ENCODE data around the gene CPA5.
"Not testable (repeated sequence)": the region's sequence is repeated elsewhere in the genome, so short reads cannot be mapped to it uniquely, and the experiment has no call there.

CPA5 gene, protein sequence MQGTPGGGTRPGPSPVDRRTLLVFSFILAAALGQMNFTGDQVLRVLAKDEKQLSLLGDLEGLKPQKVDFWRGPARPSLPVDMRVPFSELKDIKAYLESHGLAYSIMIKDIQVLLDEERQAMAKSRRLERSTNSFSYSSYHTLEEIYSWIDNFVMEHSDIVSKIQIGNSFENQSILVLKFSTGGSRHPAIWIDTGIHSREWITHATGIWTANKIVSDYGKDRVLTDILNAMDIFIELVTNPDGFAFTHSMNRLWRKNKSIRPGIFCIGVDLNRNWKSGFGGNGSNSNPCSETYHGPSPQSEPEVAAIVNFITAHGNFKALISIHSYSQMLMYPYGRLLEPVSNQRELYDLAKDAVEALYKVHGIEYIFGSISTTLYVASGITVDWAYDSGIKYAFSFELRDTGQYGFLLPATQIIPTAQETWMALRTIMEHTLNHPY

DNA sequence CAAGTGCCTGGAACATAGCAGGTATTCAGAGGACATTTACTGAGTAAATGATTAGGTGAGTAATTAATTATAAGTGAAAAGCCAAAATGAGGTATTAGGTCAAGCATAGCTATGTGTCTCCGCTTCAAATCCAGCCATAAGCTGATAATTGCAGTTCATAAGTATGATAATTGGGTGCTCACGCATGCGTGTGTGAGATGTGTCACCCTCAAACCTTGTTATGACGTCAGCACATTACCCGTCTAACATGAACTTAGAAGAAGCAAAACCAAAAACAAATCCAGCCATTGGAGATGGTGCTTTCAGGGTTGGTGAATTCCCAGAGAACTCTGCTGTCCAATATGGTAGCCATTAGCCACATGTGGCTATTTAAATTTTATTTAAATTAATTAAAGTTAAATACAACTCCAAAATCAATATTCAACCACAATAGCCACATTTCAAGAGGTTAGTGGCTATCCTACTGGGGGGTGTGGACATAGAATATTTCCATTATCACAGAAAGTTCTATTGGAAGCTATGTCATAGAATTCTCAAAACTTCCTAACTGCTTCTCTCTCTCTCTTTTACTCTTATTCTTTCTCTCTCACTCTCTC is at the start of gene CPA5:
Gene CPA5 (plus strand): TSS at position 546 of the 596 bp plus-strand sequence. CDS start 1,670 bp downstream, outside the sequence.
- no peak for DNase-seq

DNA sequence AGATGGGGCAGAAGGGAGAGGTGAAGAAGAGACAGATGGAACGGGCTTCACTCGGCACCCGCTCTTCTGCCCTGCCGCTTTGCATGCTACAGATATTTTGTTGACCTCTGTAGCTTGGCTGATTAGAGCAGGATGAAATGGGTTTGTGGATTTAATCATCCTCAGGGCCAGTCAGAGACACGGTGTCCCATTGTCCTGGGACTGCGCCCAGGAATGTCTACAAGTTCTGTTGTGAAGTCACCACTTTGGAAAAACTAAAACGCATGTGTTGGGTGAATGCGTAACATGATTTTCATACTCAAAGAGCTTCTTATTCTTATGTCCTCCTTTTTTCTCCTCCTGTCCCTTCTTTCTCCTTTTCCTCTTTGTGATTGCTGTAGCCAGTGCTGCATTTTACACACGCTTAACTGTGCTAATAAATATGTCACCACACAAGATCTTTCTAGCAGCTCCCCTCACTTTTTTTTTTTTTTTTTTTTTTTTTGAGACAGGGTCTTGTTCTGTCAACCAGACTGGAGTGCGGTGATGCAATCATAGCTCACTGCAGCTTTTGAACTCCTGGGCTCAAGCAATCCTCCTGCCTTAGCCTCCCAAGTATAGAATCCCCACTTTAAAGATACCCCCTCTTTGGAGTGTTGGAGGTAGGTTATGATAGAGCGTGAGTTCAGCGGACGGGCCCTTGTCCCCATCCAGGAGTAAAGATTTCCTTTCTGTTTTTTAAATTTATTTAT is 48.2 kb upstream of the CPA5 start:
- DNase-seq, result no peak

DNA sequence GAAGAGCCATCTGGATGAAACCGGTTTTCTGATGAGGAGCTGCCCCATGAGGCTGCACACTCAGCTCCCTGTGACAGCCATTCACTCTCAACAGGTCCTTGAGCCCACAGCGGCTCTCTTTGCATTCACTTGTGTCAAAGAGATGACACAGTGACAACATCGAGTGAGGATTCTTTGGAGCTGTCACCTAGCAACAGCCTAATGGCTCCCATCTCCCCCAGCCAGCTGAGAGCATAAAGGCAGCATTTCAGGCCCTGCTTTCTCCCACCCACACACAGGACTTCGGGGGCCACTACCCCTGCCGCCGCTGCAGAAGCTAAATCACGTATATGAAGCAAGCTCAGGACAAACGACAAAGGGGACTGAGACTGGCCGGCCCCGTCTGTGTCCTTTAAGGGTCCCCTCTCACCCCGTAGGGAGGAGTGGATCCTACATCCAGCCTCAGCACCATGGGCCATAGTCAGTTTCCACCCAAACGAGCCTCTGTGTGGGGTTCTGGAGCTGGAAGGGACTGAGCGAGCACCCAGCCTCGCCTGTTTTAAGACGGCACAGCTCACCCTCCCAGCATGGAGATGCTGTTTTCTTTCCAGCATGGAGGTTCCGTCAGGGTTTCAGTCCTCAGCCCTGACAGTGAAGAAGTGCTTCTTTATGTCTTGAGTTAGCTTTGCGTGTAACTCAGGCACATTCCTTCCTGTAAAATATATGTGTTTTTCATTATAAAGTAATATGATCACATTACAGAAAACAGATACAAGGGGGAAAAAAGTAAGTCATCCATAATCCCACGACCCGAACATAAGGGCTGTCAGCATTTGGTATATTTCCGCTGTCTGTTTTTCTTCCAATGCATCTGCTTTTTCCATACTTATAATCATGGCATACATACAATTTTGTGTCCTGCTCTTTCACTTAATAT is 46.7 kb upstream of the CPA5 start:
- no peak for DNase-seq

DNA sequence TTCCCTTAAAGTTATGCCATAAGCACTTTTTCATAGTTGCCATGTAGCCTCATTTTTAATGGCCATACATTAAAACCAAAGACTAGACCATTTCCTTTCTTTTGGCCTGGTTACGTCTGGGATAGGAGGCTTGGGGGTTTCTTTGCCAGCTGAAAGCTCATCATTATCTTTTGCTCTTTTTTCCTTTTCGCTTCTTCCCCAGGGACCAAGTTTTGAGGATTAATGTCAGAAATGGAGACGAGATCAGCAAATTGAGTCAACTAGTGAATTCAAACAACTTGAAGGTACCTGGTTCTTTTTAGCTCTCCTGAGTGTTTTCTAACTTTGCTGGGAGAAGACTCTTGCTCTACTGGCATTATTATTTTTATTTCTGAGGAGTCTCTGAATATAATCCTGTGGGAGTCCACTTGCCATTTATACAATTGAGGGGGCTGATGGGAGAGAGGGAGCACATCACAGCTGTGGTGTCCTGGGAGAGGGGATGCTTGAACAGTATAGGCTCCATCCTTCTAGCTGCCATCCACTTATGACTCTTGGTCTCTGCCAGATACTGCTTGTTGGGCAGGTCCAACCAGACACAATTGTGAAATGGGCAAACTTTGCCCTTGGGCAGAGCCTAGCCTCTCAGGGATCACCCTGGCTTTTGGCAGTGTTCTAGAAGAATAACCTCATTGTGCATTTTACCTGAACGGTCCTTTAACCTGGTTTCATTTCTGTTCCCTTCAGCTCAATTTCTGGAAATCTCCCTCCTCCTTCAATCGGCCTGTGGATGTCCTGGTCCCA is 45.9 kb upstream of the CPA5 start:
- no peak for DNase-seq

DNA sequence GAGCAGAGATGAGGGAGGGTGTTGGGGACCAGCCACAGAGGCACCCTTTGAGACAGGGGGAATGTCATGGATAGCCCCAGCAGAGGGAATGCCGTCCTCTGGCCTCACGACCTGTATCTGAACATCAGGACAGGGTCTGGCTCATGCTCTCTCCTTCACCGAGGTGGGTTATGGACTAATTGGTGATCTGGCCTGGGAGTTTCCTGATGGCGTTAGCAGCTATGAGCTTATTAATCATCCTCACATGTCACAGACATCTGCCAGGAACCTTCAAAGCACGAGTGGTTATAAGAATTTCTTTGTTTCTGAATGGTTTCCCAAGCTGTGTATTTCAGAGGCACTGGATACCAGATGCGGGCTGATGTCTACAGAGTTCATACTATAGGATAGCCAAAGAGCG is 44.8 kb upstream of the CPA5 start:
- no peak for DNase-seq

DNA sequence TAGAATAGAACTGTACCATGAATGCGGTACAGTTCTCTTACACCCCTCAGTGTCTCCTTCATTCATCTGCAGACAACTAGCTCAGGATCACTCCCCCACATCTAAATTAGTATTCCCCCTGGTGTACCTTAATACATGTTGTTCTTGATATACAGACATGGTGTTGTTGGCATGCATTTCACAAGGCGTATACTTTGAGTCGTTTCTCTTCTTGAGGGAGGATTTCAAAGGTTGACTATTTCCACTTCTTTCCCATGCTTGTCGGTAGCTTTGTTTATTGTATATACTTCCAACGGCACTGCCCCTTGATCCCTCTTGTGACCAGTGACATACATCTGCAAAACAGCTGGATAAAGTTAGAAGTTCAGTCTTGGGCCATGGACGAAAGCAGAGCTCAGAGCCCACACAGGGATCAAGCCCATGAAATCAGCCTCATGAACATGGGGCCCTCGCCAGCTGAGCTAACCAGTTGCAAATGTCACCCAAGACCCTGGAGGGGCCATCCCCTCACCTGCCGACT is 43.1 kb upstream of the CPA5 start:
- DNase-seq, result no peak

DNA sequence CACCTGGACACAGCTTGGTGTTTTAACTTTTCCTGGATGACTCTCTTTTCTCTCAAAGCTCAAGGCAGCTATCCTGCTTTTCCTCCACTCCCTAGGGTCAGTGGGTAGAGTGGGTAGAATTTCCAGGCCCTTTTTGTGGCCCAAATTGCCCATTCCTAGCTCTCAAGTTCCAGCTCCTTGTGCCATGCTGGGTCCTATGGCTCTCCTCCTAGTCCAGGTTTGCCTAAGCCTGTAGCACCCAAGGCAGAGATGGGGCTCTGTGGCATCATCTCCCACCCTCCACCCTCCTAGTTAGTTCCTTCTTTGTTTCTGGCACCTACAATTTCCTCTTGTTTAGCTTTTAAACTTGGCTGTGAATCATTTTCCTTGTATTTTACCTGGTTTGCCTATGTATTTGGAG is 42.0 kb upstream of the CPA5 start:
- DNase-seq, result no peak

DNA sequence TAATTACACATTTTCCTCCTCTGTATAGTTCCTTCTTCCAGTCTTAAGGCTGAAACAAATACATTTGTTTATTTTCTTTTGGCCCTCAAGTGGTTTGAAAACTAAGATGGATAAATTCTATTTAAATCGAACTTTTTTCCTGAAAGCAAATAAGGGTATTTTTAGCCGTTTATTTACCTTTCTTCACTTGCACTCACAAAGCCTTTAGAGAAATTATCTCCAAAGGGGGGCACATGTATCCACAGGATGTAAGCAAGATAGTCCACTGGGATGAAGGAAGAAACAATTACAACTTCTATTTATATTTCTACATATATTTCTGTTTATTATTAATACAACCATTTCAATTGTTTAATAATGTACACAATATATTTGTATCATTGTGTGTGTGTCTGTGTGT is 41.5 kb upstream of the CPA5 start:
- no peak for DNase-seq

DNA sequence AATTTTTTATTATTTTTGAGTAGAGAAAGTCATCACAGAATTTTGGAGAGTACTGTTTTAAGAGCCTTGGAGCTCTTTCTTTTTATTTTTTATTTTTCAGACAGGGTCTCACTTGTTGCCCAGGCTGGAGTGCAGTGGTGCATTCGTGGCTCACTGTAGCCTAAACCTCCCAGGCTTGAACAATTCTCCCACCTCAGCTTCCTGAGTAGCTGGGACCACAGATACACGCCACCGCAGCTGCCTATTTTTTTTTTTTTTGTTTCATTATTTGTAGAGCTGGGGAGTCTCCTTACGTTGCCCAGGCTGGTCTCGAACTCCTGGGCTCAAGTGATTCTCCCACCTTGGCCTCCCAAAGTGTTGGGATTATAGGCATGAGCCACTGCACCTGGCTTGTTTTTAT is 41.1 kb upstream of the CPA5 start:
- DNase-seq, result no peak

DNA sequence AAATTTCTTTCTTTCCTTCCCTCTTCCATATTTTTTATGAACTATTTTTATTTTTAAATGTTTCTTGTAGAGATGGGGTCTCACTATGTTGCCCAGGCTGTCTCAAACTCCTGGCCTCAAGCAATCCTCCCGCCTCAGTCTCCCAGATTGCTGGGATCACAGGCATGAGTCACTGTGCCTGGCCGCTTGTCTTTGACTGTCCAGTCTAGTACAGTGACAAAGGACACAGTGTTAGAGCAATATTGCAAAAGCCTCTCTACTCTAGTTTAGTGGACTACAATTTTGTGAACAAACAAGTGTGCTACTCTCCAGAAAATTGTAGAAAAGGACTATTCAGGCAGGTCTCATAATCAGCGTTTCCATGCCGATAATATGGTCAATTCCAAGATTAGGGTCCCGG is 40.6 kb upstream of the CPA5 start:
- no peak for DNase-seq

DNA sequence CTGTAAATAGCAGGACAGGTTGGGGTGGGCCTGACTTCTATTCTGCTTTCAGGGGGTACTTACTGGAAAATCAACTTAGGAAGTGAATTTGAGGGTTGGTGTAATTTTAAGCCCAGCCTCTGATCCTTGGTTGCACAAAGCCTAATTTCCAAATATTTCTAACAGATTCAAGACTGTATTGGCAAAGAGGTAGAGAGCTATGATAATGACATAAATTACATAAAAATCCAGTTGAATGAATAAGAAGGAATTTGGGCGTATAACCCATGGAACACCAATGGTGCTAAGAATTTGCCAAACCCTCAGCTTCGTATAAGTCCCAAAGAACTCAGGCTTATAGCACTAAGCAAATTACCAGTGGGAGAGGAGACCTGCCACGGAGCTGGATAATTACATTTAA is 39.7 kb upstream of the CPA5 start:
- no peak for DNase-seq

DNA sequence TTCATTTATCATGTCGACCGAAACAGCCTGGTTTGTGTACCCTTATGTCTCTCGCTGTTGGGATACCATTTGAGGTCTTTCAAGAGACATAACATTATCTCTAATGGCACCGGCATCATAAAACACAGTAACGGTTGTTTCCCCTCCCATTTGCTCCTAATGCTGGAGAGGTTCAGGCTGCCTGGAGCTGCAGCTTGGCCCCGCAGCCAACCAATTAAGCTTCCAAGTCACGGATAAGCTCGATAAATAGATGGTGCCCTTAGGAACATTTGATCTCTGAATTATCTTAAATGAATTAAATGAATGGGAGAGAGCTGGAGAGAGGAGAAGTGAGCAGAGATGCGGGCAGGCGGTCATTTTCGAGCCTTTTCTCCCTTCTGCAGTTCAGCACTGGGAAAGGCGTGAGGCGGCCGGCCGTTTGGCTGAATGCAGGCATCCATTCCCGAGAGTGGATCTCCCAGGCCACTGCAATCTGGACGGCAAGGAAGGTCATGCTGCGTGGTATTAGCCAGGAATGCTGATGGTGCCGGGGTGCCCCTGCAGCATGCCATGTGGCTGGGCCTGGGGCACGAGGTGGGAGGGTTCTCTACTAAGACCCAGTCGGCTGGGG is 39.1 kb upstream of the CPA5 start:
- no peak for DNase-seq

DNA sequence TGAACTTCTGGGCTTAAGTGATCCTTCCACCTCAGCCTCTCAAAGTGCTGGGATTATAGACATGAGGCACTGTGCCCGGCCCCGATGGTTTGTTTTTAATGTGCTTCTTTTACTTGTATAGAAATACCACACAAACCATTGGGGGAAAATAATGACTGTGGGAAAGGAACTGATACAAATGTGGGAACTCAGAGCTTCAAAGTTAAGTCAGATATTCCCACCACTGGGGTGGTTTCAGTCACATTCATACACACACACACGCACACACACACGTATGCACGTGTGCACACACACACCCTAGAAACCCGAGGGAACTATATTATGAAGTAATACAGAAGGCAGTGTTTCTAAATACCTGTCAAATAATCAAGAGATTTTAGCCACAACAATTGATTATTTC is 34.6 kb upstream of the CPA5 start:
- no peak for DNase-seq

DNA sequence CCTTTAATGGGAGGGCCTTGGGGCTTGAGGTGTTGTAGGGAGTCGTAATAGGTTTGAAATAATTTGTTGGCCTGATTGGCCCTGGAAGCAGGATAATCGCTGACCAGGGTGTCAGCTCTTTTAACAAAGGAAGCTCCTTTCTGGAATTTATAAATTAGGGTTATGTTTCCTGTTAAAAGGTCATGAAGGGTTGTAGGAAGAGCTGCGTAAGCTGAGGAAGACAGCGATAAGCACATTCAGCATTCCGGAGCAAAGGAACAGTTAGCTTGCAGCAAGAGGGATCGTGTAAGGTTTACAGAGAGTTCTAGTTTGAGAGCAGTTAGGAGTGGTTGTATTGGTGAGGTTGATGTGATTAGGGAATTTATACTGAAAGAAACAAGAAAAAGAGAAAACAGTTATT is 30.3 kb upstream of the CPA5 start:
- no peak for DNase-seq

DNA sequence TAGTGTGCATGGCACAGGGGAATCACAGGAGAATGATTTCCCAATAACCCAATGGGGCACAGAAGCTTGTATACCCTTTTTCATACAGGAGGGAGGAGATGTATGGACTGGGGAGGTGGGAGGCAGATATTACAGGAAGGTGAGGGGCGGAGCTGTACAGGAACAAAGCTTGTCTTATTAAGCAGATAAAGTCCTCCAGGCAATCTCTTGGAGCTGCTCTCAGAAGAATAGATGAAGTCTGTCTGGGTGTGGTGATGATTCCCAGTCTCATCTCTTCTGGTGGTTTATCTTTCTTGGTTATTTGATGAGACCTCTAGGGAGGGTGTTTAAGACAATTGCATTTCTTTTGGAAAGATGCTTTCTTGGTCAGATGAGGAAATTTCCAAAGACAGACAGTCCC is 25.1 kb upstream of the CPA5 start:
- DNase-seq, result no peak

DNA sequence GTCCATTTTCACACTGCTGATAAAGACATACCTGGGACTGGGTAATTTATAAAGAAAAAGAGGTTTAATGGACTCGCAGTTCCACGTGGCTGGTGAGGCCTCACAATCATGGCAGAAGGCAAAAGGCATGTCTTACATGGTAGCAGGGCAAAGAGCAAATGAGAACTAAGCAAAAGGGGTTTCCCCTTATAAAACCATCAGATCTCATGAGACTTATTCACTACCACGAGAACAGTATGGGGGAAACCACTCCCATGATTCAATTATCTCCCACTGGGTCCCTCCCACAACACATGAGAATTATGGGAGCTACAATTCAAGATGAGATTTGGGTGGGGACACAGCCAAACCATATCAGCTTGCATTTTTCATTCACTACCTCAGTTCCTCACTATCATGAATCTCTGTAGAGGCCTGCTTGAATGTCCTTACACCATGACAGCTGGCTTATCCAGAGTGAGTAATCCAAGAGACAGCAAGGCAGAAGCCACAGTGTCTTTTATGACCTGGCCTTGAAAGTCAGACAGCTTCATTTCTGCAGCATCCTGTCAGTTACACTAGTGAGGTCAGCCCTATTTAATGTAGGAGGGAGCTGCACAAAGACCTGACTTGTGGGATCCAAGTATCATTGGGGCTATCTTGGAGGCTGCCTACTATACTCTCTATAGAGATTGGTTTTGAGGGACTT is 22.9 kb upstream of the CPA5 start:
- not testable (repeated sequence) for DNase-seq

DNA sequence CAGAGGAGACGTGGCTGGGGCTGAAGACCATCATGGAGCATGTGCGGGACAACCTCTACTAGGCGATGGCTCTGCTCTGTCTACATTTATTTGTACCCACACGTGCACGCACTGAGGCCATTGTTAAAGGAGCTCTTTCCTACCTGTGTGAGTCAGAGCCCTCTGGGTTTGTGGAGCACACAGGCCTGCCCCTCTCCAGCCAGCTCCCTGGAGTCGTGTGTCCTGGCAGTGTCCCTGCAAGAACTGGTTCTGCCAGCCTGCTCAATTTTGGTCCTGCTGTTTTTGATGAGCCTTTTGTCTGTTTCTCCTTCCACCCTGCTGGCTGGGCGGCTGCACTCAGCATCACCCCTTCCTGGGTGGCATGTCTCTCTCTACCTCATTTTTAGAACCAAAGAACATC is 22.0 kb upstream of the CPA5 start:
- no peak for DNase-seq

DNA sequence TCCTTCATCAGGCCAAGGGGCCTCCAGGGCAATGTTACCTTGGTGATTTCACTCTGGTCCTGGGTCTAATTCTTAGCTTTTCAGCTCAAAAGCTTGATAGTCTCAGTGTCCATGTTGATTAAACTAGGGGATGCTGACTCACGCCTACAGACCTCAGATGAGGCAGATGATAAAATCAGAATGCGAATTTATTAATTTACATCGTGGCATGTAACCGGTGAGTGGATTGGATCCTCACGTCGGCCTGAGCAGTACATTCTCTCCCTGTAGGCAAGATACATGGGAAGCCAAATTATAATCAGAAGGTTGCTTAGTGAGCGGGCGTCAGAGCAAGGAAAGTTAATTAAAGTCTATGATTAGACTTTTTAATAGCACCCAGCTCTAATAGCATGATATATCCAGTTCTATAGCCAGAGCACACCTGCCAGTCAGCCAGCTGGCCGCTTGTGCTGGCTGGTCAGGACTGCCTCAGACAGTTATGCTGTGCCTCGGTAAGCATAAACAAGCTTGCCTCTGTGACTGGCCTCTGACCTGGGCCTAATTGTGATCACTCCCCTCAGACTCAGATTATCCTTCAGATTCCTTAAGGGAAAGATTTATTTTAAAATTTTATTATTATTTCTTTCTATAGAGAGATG is 20.2 kb upstream of the CPA5 start:
- DNase-seq, result no peak

DNA sequence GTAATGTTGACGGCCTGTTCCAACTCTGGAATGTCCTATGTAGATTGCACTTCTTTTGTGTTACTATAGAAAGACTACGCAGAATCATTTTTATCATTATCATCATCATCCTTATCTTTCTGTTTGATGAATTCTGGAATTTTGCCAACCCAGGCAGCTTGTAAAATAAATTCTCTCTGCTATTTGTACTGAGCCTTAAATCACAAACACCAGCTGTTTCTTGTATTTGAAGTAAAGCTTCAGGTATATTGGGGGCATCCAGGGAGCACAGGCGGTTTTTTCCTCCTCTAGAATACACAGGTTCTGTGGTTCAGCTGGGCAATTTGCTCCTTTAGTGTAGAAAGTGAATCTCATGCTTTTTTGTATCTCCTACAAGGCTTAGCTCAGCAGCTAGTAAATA is 14.9 kb upstream of the CPA5 start:
- DNase-seq, result no peak

Measured in CD4-positive, alpha-beta T cell treated with Interleukin-6 for 4 hours (primary cell).